NCI-H774 (cell line): ENCODE results near the gene ADAMTS2.

Source experiments
- DNase-seq: peaks from one replicate; lab custom pipeline; 2025; lab: John Stamatoyannopoulos, UW

ADAMTS2 gene

GRCh38 chr5:179266291-179267070 is 78.8 kb downstream of the ADAMTS2 start:
- DNase-seq = no peak

GRCh38 chr5:179265514-179266290 is 79.6 kb downstream of the ADAMTS2 start:
- DNase-seq = no peak

- no peak for DNase-seq
Observed at GRCh38 chr5:179264783-179265513, 80.3 kb downstream of the ADAMTS2 start.

GRCh38 chr5:179264053-179264782 is 81.0 kb downstream of the ADAMTS2 start:
- DNase-seq = no peak

GRCh38 chr5:179263391-179264052 is 81.7 kb downstream of the ADAMTS2 start:
- no peak for DNase-seq

- no peak for DNase-seq
Observed at GRCh38 chr5:179262126-179262920, 82.9 kb downstream of the ADAMTS2 start.

GRCh38 chr5:179261301-179262125 is 83.7 kb downstream of the ADAMTS2 start:
- no peak for DNase-seq

- no peak for DNase-seq
Observed at GRCh38 chr5:179260324-179261070, 84.8 kb downstream of the ADAMTS2 start.

- no peak for DNase-seq
Observed at GRCh38 chr5:179259731-179260323, 85.4 kb downstream of the ADAMTS2 start.

GRCh38 chr5:179258922-179259730 is 86.1 kb downstream of the ADAMTS2 start:
- no peak for DNase-seq

- no peak for DNase-seq
Observed at GRCh38 chr5:179258001-179258921, 87.0 kb downstream of the ADAMTS2 start.

GRCh38 chr5:179257176-179257682 is 88.0 kb downstream of the ADAMTS2 start:
- DNase-seq = no peak

- no peak for DNase-seq
Observed at GRCh38 chr5:179256328-179257175, 88.7 kb downstream of the ADAMTS2 start.

- DNase-seq = no peak
Observed at GRCh38 chr5:179255527-179256327, 89.5 kb downstream of the ADAMTS2 start.
